Peyer's patch (tissue), 4 donors: ENCODE measurements around the gene CELSR1.

Source experiments
- CTCF ChIP-seq, 6 experiments: fragments of 450-650 bp in 4 of 6; fragments of 200-600 bp in 2 of 6; sonication (generic) in 1 of 6; IDR thresholded peaks; one replicate each; pipeline ENCODE4 v1.5.1; 2017 to 2019; ENCODE audit warnings: antibody characterized with exemption in 6 of 6, mild to moderate bottlenecking in 3 of 6, moderate library complexity in 1 of 6
- POLR2A ChIP-seq, 2 donors: fragments of 450-650 bp; IDR thresholded peaks; one replicate each; pipeline ENCODE4 v1.5.1; 2017; ENCODE audit warnings: antibody characterized with exemption in 2 of 2, mild to moderate bottlenecking in 2 of 2, moderate library complexity in 2 of 2

DNA sequence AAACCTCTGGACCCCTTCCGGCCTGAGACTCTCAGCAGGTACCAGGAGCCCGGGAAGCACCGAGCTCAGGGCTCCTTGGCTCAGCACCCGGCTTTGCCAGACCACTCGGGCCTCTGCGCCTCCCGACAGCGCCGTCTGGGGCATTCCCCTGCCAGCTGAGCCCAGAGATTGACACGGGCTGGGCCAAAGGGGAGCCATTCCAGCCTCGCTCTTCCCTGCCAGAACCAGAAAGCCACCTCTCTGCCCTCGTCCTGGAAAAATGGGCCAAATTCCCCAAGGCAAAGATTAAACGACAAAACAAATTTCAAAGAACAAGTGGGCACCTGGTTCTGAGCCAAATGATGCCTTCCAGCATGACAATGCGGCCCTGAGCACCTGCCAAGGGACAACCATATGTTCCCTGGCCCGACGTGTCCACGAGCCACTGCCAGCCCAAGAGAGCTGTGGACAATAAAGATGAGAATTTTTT, 59.3 kb downstream of the CELSR1 start:
- no peak for TF ChIP-seq CTCF (IDR thresholded peaks at IDR 0.05)
- TF ChIP-seq POLR2A (IDR thresholded peaks at IDR 0.05) = no peak
